NCI-H524 (cell line): ENCODE results near the gene OAS2.

ENCODE experiments used
- DNase-seq, 2 experiments: peaks; one replicate each; lab custom pipeline; 2025; lab: John Stamatoyannopoulos, UW

The OAS2 gene

DNA sequence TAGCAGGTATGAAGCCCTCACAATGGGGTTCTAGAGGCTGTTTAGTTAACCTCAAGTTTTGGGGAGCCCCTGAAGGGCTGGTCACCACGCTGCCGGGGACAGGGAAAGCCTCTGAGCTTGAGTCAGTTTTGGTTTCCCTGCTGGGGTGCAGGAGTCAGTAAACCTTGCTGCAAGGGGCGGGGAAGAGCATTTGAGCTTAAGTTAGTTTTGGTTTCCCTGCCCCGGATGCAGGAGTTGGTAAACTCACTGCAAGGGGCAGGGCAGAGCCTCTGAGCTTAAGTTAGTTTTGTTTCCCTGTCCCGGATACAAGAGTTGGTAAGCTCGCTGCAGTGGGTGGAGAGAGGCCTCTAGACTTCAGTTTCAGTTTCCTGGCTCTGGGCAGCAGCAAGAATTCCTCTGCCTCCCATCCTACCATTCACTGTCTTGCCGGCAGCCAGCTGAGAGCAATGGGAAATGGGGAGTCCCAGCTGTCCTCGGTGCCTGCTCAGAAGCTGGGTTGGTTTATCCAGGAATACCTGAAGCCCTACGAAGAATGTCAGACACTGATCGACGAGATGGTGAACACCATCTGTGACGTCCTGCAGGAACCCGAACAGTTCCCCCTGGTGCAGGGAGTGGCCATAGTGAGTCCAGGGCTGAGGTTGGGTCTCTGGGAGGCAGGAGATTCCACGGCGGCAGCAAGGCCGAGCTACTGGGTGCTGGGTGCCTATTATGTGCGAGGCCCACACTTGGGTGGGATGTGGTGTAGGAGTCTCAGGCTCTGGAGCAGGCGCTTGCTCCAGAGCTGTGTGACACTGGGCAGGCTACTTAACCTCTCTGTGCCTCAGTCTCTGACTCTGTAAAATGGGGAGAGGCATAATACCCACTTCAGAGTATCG is at the start of gene OAS2:
Gene OAS2 (plus strand): TSS at position 357 of the 878 bp plus-strand sequence. CDS start 90 bp downstream, at position 447.
- no peak for DNase-seq

GRCh38 chr12:112928978-112929377 is 49.3 kb upstream of the OAS2 start:
- DNase-seq: no peak

DNA sequence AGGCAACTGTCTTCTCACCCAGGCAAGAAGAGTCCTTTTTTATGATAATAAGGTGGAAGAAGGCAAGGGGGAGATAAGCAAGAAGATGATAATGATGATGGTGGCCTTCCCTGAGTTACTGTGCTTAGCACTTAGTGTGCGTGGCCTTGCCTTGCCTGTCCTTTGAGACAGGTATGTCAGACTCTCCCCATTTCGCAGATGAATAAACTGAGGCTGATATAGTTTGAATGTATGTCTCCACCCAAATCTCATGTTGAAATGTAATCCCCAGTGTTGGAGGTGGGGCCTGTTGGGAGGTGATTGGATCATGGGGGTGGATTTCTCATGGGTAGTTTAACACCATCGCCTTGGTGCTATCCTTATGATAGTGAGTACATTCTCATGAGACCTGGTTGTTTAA is 48.6 kb upstream of the OAS2 start:
- DNase-seq: no peak

GRCh38 chr12:112930350-112930749 is 48.0 kb upstream of the OAS2 start:
- no peak for DNase-seq

GRCh38 chr12:112932485-112933128 is 45.7 kb upstream of the OAS2 start:
- no peak for DNase-seq

DNA sequence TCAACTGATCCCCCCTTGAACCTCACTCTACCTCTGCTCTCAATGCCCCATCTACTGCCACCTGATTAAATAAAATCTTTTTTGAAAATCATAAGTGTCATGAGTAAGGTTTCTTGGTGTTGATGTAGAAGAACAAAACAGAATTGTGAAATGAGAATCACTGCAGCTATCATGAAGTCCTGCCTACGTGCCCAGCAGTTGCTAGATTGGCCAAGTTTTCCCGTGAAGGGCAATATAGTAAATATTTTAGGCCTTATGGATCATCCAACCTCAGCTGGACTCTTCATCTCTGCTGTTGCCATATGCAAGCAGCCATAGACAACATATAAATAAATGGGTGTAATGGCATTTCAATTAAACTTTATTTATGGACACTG is 45.2 kb upstream of the OAS2 start:
- DNase-seq: no peak

DNA sequence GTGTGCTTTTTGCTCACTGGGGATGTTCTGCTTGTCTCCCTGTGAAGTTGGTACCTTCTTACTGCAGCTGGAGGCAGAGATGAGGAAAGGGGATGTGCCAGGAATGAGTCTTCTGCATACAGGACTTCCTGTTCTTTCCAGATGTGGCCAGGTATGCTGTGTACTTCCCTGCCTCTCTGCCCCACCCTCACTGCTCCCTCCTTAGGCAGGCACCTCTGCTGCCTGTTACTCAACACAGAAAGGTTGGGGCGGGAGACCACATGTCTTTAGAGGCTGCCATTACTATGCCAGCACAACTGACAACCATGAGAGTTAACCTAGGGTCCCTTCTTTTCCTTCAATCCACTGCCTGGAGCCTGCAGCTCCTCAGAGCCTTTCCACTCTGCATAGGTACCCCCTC is 42.1 kb upstream of the OAS2 start:
- no peak for DNase-seq

- no peak for DNase-seq
Measured at GRCh38 chr12:112936927-112937326, 41.4 kb upstream of the OAS2 start.

- peak in 1 of 2 experiments; percentile 30 for DNase-seq
Measured at GRCh38 chr12:112937741-112938719, 40.3 kb upstream of the OAS2 start, which contains the start of gene OAS3. Gene OAS3 (plus strand): TSS chr12:112938474. CDS start chr12:112938531, 57 bp downstream.

GRCh38 chr12:112938751-112939150 is 39.6 kb upstream of the OAS2 start:
- DNase-seq: no peak

DNA sequence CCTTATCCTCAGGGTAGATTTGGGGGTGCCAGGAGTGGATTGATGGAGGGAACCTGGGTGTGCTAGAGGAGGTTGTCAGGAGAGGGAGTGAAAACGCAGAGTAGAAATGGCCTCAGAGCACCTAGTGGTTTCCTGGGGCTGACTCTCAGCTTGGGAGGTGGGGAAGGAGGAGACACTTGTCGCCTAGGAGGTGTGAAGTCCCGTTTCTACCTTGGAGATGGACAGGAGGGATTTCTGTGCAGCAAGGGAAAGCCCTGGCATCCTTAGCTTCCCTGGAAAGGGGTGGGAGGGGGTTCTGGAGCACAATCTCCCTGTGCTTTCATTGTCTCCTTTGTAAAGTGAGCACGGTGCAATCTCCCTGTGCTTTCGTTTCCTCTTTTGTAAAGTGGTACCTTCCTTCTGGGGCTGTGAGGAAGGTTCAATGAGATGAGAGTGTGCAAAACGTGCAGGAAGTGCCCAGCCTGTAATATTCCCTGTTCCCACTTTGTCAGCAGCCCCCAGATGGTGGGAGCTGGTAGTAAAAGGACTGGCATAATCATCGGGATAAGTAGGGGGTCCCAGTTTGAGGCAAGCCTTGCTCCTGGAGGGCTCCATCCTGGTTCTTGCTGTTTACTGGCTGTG is 38.4 kb upstream of the OAS2 start:
- DNase-seq: no peak

DNA sequence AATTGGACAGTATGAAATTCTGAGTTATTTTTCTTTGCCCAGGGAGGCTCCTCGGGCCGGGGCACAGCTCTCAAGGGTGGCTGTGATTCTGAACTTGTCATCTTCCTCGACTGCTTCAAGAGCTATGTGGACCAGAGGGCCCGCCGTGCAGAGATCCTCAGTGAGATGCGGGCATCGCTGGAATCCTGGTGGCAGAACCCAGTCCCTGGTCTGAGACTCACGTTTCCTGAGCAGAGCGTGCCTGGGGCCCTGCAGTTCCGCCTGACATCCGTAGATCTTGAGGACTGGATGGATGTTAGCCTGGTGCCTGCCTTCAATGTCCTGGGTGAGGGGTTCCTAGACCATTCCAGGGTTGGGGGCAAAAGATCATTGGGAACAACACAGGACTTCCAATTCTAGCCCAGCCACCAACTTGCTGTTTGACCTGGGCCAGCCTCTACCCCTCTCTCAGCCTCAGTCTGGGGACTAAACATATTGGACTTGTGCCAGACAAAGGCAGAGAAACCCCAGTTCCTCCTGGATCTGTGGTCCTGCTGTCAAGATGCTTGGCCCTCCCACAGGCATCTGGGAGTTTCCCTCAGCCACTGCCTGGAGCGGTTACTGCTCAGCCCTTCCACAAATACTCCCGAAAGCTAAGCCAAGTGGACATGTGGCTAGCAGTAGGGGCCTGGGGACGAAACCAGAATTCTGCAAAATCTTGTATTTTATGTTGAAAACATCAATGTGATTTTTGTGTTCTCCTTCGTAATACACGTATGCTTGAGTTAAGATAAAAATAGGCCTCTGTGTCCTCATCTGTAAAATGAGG is 36.6 kb upstream of the OAS2 start:
- no peak for DNase-seq

DNA sequence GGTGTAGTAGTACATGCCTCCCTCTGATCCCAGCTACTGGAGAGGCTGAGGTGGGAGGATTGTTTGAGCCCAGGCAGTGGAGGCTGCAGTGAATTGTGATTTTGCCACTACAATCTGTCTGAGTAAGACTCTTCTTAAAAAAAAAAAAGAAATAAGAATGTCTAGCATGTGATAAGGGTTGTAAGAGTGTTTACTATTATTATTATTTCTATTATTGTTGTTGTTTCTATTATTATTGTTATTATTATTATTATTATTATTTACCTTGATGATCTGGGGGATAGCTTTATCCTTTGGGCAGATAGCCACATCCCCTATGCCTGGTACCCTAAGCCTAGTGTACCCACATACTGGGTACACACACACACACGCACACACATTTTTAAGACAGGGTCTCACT is 35.7 kb upstream of the OAS2 start:
- DNase-seq: no peak

DNA sequence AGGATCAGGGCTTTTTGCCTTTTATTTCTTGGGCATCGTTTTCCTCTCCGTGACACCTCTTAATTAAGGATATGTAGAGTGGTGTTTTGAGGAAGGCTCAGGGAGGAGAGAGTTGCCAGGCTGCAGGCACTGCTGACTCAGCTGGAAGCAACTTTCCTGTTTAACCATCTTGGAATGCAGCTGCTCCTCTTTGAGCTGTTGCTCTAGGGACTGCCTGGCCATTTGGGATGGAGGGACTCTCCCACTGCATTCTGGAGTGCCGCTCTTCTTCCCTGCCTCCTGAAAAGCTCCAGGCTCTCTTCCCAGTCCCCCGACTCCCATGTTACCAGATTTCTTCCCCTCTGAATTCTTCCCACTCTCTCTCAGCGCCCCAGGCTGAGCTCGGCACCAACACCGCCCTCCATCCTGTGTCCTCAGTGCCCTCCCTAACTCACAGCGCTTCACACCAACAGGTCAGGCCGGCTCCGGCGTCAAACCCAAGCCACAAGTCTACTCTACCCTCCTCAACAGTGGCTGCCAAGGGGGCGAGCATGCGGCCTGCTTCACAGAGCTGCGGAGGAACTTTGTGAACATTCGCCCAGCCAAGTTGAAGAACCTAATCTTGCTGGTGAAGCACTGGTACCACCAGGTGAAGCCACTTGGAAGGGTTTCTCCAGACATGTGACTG is 34.2 kb upstream of the OAS2 start:
- no peak for DNase-seq

DNA sequence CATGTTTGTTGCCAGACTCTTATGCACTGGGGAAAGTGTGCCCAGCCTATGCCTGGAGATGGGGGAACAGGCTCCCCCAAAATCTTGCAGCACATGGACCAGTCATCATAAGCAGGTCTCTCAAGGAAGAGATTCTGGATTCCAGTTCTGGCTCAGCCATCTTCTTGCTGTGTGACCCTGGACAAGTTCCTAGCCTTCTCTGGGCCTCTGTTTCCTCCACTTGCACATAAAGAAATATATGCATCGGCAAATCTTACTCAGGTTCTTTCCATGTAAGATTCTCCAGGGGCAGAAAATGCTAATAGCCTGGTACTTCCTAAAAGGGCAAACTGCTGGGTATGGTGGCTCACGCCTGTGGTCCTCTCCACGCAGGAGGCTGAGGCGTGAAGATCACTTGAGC is 32.8 kb upstream of the OAS2 start:
- DNase-seq: no peak

DNA sequence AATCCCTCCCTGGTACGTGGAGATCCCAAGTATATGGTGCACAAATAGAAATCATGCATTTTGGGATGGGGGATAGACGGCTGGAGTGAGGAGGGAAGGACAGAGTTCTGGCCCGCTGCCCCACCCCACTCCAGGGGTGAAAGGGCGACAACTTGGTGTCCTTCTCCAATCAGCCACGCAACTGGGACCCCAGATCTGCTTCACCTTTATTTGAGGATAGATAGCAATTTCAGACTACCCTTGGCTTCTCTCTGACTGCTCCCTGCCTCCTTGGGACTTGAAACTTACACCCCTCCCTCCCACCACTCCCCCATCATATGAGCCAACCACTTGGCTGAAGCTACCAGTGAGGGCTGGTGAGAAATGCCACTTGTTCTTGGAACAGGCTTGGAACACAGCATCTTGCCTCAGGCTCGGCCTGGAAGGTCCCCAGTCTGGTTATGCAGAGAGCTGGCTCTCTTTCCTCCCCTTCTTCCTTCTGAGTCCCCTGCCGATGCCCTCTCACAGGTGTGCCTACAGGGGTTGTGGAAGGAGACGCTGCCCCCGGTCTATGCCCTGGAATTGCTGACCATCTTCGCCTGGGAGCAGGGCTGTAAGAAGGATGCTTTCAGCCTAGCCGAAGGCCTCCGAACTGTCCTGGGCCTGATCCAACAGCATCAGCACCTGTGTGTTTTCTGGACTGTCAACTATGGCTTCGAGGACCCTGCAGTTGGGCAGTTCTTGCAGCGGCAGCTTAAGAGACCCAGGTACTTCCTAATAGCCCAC is 31.9 kb upstream of the OAS2 start:
- peak; percentile 11 to 42 for DNase-seq

DNA sequence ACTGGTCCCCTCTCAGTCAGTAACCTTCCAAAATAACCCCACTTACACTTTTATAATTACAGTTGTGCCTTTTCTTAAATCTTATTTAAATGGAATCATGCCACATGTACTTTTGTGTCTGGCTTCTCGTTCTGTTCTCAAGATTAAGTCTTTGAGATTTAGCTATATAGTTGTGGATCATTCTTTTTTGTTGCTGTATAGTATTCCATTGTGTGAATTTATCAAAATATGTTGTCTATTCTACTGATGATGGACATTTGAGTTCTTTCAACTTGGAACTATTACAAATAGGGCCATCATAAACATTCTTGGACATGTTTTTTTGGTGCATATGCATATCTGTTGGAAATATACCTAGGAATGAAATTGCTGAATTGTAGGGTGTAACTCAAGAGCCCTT is 31.0 kb upstream of the OAS2 start:
- no peak for DNase-seq

GRCh38 chr12:112947761-112948160 is 30.6 kb upstream of the OAS2 start:
- no peak for DNase-seq

DNA sequence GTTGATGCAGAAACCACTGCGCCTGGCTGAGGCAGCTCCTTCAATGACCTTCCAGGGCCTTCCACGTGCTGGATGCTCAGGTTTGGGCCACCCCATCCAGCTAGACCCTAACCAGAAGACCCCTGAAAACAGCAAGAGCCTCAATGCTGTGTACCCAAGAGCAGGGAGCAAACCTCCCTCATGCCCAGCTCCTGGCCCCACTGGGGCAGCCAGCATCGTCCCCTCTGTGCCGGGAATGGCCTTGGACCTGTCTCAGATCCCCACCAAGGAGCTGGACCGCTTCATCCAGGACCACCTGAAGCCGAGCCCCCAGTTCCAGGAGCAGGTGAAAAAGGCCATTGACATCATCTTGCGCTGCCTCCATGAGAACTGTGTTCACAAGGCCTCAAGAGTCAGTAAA is 29.5 kb upstream of the OAS2 start:
- DNase-seq: no peak

DNA sequence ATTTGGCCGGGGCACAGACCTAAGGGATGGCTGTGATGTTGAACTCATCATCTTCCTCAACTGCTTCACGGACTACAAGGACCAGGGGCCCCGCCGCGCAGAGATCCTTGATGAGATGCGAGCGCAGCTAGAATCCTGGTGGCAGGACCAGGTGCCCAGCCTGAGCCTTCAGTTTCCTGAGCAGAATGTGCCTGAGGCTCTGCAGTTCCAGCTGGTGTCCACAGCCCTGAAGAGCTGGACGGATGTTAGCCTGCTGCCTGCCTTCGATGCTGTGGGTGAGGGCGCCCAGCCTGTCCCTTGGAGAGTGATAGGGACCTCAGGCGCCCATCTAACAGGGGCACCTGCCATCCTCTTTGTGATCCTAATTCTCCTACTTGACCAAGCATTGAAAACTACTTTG is 27.6 kb upstream of the OAS2 start:
- no peak for DNase-seq
